ENCODE measurements around the gene TADA2B. TPM values are rescaled to one million over a fixed set of nuclear protein-coding genes. Genes with fewer than 3 reads are reported as not detected.

TADA2B gene
- total RNA-seq, 1 donor from 2014 or later = 31.8 TPM

- ChIA-PET CTCF (interaction anchor here (1.5 kb wide), 1 partner anchor 86 kb away, joined by 3 read pairs; no protein-coding TSS in a partner anchor), POLR2A (no interaction called here)
- DNase-seq (no peak), ATAC-seq (ENCODE audit: low read depth) (no peak)
- TF ChIP-seq, protein P1, sequence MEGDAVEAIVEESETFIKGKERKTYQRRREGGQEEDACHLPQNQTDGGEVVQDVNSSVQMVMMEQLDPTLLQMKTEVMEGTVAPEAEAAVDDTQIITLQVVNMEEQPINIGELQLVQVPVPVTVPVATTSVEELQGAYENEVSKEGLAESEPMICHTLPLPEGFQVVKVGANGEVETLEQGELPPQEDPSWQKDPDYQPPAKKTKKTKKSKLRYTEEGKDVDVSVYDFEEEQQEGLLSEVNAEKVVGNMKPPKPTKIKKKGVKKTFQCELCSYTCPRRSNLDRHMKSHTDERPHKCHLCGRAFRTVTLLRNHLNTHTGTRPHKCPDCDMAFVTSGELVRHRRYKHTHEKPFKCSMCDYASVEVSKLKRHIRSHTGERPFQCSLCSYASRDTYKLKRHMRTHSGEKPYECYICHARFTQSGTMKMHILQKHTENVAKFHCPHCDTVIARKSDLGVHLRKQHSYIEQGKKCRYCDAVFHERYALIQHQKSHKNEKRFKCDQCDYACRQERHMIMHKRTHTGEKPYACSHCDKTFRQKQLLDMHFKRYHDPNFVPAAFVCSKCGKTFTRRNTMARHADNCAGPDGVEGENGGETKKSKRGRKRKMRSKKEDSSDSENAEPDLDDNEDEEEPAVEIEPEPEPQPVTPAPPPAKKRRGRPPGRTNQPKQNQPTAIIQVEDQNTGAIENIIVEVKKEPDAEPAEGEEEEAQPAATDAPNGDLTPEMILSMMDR (IDR thresholded peaks at IDR 0.05) = no peak
- peaks cover 25% of the 10 kb centered on the region for H3K4me1 Mint-ChIP-seq
- no peaks in the 10 kb centered on the region for H3K27me3 Mint-ChIP-seq
- no peaks in the 10 kb centered on the region for H3K9me3 Mint-ChIP-seq
- H3K27ac Mint-ChIP-seq = no peak overlapping the region
- intact Hi-C loops (cut with micrococcal nuclease) = loop anchor here (10.0 kb wide), 1 partner anchor 486 kb away; the partner anchor contains the start of gene MAN2B2
- no peak overlapping the region for H3K4me3 Mint-ChIP-seq
- H3K36me3 Mint-ChIP-seq (ENCODE audit: low read depth) = peaks cover 86% of the 10 kb centered on the region
These were observed 17.4 kb downstream of the TADA2B start for GRCh38 chr4:7060346-7061150.

- Mint-ChIP-seq H3K4me3 (no peak overlapping the region), H3K4me1 (peaks cover 38% of the 10 kb centered on the region), H3K27me3 (no peaks in the 10 kb centered on the region), H3K36me3 (ENCODE audit: low read depth) (peaks cover 77% of the 10 kb centered on the region), H3K27ac (no peak overlapping the region), H3K9me3 (no peaks in the 10 kb centered on the region)
- ATAC-seq (ENCODE audit: low read depth) = no peak
- intact Hi-C loops (cut with micrococcal nuclease) = loop anchor here (10.0 kb wide), 1 partner anchor 487 kb away; the partner anchor contains the start of gene MAN2B2
- TF ChIP-seq, protein P1 (IDR thresholded peaks at IDR 0.05) = no peak
- CTCF ChIA-PET = no interaction called here
- no peak for DNase-seq
- POLR2A ChIA-PET = no interaction called here
These were observed 18.6 kb downstream of the TADA2B start for GRCh38 chr4:7061815-7062214.

GRCh38 chr4:7062816-7063215 is 19.6 kb downstream of the TADA2B start:
- DNase-seq (no peak), ATAC-seq (ENCODE audit: low read depth) (no peak)
- H3K9me3 Mint-ChIP-seq = no peaks in the 10 kb centered on the region
- ChIA-PET CTCF (no interaction called here), POLR2A (interaction anchor here (1.3 to 1.6 kb wide), 2 partner anchors 20 to 389 kb away, joined by 4 read pairs; partner anchors contain the start of gene TADA2B)
- intact Hi-C loops (cut with micrococcal nuclease) = loop anchor here (10.0 kb wide), 1 partner anchor 488 kb away; the partner anchor contains the start of gene MAN2B2
- H3K27me3 Mint-ChIP-seq = no peaks in the 10 kb centered on the region
- no peak overlapping the region for H3K27ac Mint-ChIP-seq
- peaks cover 43% of the 10 kb centered on the region for H3K4me1 Mint-ChIP-seq
- no peak overlapping the region for H3K4me3 Mint-ChIP-seq
- H3K36me3 Mint-ChIP-seq (ENCODE audit: low read depth) = peaks cover 75% of the 10 kb centered on the region
- TF ChIP-seq, protein P1 (IDR thresholded peaks at IDR 0.05) = no peak

GRCh38 chr4:7063362-7063761 is 20.2 kb downstream of the TADA2B start:
- H3K27me3 Mint-ChIP-seq = no peaks in the 10 kb centered on the region
- no peak for DNase-seq

More at GRCh38 chr4:7063362-7063761, 20.2 kb downstream of the TADA2B start:
- no peak overlapping the region for H3K4me3 Mint-ChIP-seq
- H3K27ac Mint-ChIP-seq = no peak overlapping the region
- ChIA-PET POLR2A (interaction anchor here (1.3 to 1.6 kb wide), 2 partner anchors 20 to 390 kb away, joined by 4 read pairs; partner anchors contain the start of gene TADA2B), CTCF (no interaction called here)
- H3K4me1 Mint-ChIP-seq = peaks cover 44% of the 10 kb centered on the region
- peaks cover 74% of the 10 kb centered on the region for H3K36me3 Mint-ChIP-seq (ENCODE audit: low read depth)
- TF ChIP-seq, protein P1 (IDR thresholded peaks at IDR 0.05) = no peak
- H3K9me3 Mint-ChIP-seq = no peaks in the 10 kb centered on the region
- intact Hi-C loops (cut with micrococcal nuclease) = loop anchor here (10.0 kb wide), 1 partner anchor 489 kb away; the partner anchor contains the start of gene MAN2B2
- no peak for ATAC-seq (ENCODE audit: low read depth)

Measured in activated B cell treated with CpG ODN at 0.5 μM for 24 hours (primary cell).